Amniotic stem cell (primary cell): Measurements from ENCODE around the gene MPPED2.

Experiments
- DNase-seq: peaks from one replicate; lab custom pipeline; 2025; lab: John Stamatoyannopoulos, UW

MPPED2 gene

DNA sequence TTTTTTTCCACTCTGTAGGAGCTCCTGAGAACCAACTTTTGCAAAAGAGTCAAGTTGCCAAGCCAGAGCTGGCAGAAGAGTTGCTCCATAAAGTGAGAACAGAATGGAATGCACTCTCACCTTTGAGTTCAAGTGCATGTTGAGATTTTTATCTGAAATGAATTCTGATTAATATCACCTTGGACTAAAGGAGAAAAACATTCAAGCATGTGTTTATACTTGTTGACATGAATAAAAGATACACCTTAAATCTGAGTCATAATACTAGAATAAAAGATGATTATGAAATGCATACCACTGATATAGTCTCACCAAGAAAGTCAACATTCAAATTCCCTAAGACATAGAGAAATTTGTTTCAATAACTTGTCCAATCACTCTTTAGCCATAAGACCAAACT lies 225.4 kb downstream of the MPPED2 start:
- DNase-seq = no peak
